SK-N-MC (cell line): ENCODE results near the gene ITIH1.
"Not testable (repeated sequence)": the region's sequence is repeated elsewhere in the genome, so short reads cannot be mapped to it uniquely, and the experiment has no call there.

Experiments
- DNase-seq: peaks from one replicate; pipeline ENCODE4 v3.0.0-alpha.2; 2011; ENCODE audit warnings: low read depth, low spot score
- H3K27ac ChIP-seq: fragments of 200-600 bp; sonication (generic); 2 replicates; pipeline ENCODE4 v1.5.1; 2016; ENCODE audit warnings: mixed run types
- H3K36me3 ChIP-seq: fragments of 200-600 bp; sonication (generic); 2 replicates; pipeline ENCODE4 v1.6.1; 2017; ENCODE audit warnings: antibody characterized with exemption, low read length, mixed read lengths; ENCODE audit not compliant: insufficient read depth
- H3K4me3 ChIP-seq: fragments of 200-600 bp; sonication (generic); 2 replicates; pipeline ENCODE4 v1.5.1; 2016
- H3K9ac ChIP-seq: fragments of 200-600 bp; sonication (generic); 2 replicates; pipeline ENCODE4 v1.8.0; 2017; ENCODE audit warnings: mixed run types, mixed read lengths; ENCODE audit not compliant: insufficient read length
- H3K9me3 ChIP-seq: fragments of 200-600 bp; sonication (generic); 2 replicates; pipeline ENCODE4 v1.6.1; 2017; ENCODE audit warnings: low read depth, mild to moderate bottlenecking, antibody characterized with exemption, low read length, moderate library complexity, mixed read lengths
- EZH2 ChIP-seq: fragments of 200-600 bp; sonication (generic); IDR thresholded peaks from one replicate; pipeline ENCODE4 v1.6.1; 2017; ENCODE audit warnings: antibody characterized with exemption
- FOXP2 ChIP-seq: optimal IDR thresholded peaks from 2 replicates; pipeline ENCODE3; 2011; ENCODE audit warnings: mild to moderate bottlenecking, moderate library complexity; ENCODE audit not compliant: insufficient read depth; ENCODE audit errors: extremely low read length, control extremely low read depth
- POLR2AphosphoS5 ChIP-seq: IDR thresholded peaks from 2 replicates; pipeline ENCODE4 v1.6.1; 2012; ENCODE audit warnings: mild to moderate bottlenecking, low read depth, low read length, borderline replicate concordance

ITIH1 gene

DNA sequence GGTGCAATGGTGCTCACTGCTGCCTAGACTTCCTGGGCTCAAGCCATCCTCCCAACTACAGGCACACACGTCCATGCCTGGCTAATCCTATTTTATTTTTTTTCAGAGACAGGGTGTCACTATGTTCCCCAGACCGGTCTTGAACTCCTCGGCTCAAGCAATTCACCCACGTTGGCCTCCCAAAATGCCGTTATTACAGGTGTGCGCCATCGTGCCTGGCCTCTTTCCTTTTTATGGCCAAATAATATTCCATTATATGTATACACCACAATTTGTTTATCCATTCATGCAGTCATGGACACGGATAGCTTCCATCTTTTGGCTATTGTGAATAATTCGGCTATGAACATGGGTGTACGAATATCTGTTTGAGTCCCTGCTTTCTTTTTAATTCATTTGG is 5.7 kb upstream of the ITIH1 start:
- no peak for TF ChIP-seq POLR2AphosphoS5
- TF ChIP-seq EZH2, result no peak
- TF ChIP-seq FOXP2, result no peak
- Histone ChIP-seq H3K9ac (no peak overlapping the region), H3K4me3 (no peak overlapping the region), H3K9me3 (no peaks in the 10 kb centered on the region), H3K36me3 (peaks cover 6% of the 10 kb centered on the region; the same call in 1 of the 2 replicates), H3K27ac (no peak overlapping the region)
- DNase-seq, result no peak

- TF ChIP-seq POLR2AphosphoS5, result no peak
- TF ChIP-seq EZH2, result no peak
- no peak for TF ChIP-seq FOXP2
Measured at GRCh38 chr3:52773361-52774065, 3.9 kb upstream of the ITIH1 start.

GRCh38 chr3:52774066-52774713 is 3.2 kb upstream of the ITIH1 start:
- Histone ChIP-seq H3K9me3 (no peaks in the 10 kb centered on the region), H3K27ac (no peak overlapping the region), H3K36me3 (no peaks in the 10 kb centered on the region), H3K9ac (no peak overlapping the region), H3K4me3 (no peak overlapping the region)
- DNase-seq, result no peak
- TF ChIP-seq EZH2, result no peak
- TF ChIP-seq POLR2AphosphoS5, result no peak
- no peak for TF ChIP-seq FOXP2

More at GRCh38 chr3:52773361-52774065, 3.9 kb upstream of the ITIH1 start:
- no peak overlapping the region for H3K9ac ChIP-seq
- H3K27ac ChIP-seq, result no peak overlapping the region
- H3K36me3 ChIP-seq, result no peaks in the 10 kb centered on the region
- no peak overlapping the region for H3K4me3 ChIP-seq
- no peaks in the 10 kb centered on the region for H3K9me3 ChIP-seq
- DNase-seq, result no peak

DNA sequence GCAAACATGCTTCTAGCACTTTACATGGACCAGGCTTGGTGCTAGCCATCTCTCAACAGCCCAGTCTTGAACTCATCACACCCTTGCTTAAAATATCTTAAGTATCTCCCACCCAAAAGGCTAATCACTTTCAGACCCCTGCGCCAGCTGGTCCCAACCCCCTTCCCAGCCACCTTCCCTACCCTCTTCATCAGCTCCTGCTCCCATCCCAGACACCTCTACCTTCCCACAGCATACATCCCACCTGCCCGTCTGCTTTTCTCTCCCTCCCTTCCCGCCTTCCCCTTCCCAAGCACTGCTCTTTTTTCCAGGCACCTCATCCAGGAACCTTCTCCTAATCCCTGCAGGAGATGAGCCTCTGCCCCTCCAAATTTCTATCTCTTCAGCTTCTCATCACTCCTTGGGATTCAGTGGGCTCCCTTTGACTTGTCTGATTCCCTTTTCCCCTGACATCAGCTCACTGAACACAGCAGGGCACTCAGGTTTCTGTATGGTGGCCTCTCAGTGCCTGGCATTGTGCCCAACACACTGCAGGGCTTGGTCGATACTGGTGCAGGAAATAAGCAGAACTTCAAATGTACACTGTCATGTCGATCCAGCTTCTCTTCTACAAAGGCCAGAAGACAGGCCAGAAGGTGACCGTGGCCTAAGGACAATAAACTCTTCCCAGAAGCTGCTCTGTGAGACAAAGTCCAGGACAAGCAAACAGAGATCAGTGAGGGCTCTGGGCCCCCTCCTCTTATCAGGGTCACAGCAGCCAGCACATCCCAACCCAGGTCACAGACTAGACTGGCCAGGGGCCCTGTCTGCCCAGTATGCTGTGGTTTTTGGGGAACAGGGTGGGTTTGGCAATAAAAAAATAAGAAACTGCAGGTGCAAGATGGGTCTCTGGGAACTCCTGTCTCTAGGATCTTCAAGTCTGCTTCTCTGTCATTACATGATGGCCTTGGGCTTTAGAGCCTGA is 2.2 kb upstream of the ITIH1 start:
- Histone ChIP-seq H3K27ac (no peak overlapping the region), H3K9ac (no peak overlapping the region), H3K9me3 (no peaks in the 10 kb centered on the region), H3K36me3 (no peaks in the 10 kb centered on the region), H3K4me3 (no peak overlapping the region)
- no peak for DNase-seq
- no peak for TF ChIP-seq POLR2AphosphoS5
- TF ChIP-seq FOXP2, result no peak
- TF ChIP-seq EZH2, result no peak

DNA sequence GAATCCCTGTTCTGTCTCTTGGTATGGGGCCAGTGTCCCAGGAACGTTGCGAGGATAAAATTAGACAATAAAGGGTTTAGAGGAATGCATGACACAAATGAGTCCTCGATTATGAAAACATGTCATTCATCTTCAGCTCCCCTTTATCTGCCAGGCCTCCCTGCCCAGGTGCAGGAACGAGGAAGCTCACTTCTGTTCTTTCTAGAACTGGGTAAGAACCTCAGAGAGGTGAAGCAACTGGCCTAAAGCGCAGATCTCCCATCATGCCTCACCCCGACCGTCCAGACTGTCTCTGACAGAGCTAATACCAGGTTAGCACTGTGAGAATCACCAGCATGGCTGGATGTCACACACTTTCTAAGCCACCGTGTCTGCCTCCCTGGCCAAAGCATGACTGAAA is 1.5 kb upstream of the ITIH1 start:
- Histone ChIP-seq H3K27ac (no peak overlapping the region), H3K9ac (no peak overlapping the region), H3K36me3 (no peaks in the 10 kb centered on the region), H3K9me3 (no peaks in the 10 kb centered on the region), H3K4me3 (no peak overlapping the region)
- DNase-seq, result no peak
- TF ChIP-seq EZH2 (no peak), POLR2AphosphoS5 (no peak), FOXP2 (no peak)

GRCh38 chr3:52776486-52776885 is 913 bp upstream of the ITIH1 start:
- H3K9ac ChIP-seq, H3K36me3 ChIP-seq: not testable (repeated sequence)

DNA sequence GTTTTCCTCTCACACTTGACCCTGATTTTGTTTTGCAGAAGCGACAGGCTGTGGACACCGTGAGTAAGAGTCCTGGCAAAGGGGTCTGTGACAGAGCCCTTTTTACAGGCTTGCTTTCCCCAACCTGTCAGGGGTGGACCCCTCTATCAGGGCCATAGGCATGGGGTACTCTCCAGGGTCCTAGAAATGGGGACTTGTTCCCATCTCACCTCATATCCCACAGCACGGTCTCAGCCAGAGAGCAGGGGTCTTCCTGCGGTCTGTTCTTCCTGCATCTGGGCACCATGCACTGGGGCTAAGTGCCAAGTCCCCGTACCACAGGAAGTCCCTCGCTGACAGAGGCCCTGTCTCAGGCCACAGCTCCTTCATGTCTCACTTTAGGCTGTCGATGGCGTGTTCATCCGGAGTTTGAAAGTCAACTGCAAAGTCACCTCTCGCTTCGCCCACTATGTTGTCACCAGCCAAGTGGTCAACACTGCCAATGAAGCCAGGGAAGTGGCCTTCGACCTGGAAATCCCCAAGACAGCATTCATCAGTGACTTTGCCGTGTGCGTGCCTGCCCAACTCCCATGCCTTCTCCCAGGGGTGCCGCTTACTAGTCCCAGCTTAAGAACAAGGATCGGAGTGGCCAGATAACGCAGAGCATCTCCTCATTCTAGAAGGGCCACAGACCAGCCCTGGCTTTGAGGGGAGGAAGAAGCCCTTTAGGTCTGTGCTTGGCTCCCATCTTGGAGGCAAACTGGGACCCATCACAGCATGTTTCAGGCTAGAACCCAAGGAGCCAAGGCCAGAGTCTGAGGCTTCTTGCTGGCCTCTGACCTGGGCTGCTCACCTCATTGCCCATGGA is 783 bp downstream of the ITIH1 start:
- TF ChIP-seq FOXP2 (no peak), POLR2AphosphoS5 (no peak), EZH2 (no peak)
- no peak for DNase-seq
- no peak overlapping the region for H3K9ac ChIP-seq
- no peak overlapping the region for H3K27ac ChIP-seq
- H3K36me3 ChIP-seq, result no peaks in the 10 kb centered on the region
- no peaks in the 10 kb centered on the region for H3K9me3 ChIP-seq
- H3K4me3 ChIP-seq, result no peak overlapping the region

More at GRCh38 chr3:52776486-52776885, 913 bp upstream of the ITIH1 start:
- H3K4me3 ChIP-seq, DNase-seq, H3K9me3 ChIP-seq, H3K27ac ChIP-seq: not testable (repeated sequence)
